ENCODE data around the gene SET. TPM values are rescaled to one million over a fixed set of nuclear protein-coding genes. Genes with fewer than 3 reads are reported as not detected.
"Not testable (repeated sequence)": the region's sequence is repeated elsewhere in the genome, so short reads cannot be mapped to it uniquely, and the experiment has no call there.

The SET gene
- total RNA-seq, result 298 TPM

- peak; percentile 93 for DNase-seq
These were observed at the start of gene SET for GRCh38 chr9:128688501-128689292. Gene SET, plus strand, starts transcription at chr9:128689222. Its CDS starts 361 bp downstream, at chr9:128689583.

- no peak for DNase-seq
These were observed 48.4 kb upstream of the SET start for GRCh38 chr9:128640603-128641002.

DNA sequence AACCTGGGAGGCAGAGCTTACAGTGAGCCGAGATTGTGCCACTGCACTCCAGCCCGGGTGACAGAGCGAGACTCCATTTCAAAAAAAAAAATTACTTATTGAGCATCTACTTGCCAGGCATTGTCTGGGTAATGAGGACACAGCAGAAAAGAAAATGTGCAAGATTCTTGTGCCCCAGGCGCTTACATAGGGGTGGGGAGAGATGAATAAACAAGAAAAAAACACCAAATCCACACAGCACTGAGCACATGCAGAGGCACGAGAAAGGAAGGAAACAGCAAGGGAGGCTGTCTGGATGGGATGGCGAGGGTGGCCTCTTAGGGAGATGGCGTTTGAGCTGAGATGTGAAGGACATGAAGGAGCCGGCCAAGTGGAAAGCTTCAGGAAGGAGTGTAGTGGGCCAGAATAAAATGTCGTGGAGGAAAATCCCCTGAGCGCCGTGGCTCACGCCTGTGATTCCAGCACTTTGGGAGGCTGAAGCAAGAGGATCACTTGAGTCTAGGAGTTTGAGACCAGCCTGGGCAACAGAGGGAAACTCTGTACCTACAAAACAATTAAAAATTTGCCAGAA, 46.3 kb upstream of the SET start:
- DNase-seq, result no peak

DNA sequence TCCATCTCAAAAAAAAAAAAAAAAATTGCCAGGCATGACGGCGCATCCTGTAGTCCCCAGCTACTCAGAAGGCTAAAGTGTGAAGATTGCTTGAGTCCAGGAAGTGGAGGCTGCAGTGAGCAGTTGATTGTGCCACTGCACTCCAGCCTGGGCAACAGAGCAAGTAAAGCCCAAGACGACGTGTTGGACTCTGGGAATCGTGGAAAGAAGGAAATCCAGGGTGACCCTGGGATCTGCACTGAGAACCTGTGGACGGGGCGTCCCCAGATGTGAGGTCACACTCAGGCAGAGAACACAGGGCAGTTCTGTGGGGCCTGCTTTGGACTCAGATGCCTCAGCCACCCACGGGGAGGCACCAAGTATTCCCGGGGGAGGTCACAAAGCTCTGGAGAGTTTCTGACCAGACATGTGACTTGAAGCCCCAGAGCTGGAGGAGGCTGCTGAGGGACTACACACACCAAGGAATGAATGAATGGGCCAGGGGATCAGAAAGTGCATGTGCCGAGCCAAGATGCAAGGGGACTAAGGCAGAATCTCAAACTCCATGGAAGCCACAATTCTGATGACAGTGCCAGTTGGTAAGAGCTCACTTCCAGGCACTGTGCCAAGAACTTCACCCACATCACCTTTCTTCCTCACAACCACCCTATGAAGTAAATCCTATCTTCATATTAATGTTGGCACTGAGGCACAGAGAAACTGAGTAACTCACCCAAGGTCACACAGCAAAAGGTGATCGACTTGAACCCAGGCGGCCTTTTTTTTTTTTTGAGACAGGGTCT, 45.3 kb upstream of the SET start:
- no peak for DNase-seq

DNA sequence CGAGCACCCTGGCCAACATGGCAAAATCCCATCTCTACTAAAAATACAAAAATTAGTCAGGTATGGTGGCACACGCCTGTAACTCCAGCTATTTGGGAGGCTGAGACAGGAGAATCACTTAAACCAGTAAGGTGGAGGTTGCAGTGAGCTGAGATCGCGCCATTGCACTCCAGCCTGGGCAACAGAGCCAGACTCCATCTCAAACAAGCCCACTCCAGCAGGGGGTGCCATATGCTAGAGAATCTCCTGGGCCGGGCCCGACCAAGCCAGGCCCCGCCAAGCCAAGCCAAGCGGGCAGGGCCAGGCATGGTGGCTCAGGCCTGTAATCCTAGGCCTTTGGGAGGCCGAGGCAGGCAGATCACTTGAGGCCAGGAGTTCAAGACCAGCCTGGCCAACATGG, 40.8 kb upstream of the SET start:
- DNase-seq, result not testable (repeated sequence)

- DNase-seq, result no peak
These were observed 37.2 kb upstream of the SET start for GRCh38 chr9:128651798-128652197.

GRCh38 chr9:128653908-128654307, 35.1 kb upstream of the SET start:
- DNase-seq, result no peak

DNA sequence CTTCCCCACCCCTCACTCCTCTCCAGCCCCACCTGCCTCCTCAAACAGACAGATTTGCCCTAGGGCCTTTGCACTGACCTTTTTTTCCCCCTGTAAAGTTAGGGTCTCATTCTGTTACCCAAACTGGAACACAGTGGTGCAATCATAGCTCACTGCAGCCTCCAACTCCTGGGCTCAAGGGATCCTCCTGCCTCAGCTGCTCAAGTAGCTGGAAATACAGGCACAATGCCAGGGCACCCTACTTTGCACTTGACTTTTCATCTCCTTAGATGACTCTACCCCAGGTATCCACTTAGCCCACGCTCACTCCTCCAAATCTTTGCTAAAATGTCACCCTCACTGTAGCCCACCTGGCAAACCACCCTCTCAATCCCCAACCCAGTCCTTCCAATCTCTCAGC, 34.5 kb upstream of the SET start:
- DNase-seq, result no peak

GRCh38 chr9:128656416-128657343, 32.3 kb upstream of the SET start, which contains the start of gene DYNC2I2:
Gene DYNC2I2, minus strand, starts transcription at chr9:128656847. Its CDS starts 121 bp downstream, at chr9:128656726.
- DNase-seq, result peak; percentile 95

GRCh38 chr9:128657344-128657704, 31.7 kb upstream of the SET start:
- DNase-seq, result no peak

- DNase-seq, result no peak
These were observed 31.2 kb upstream of the SET start for GRCh38 chr9:128657796-128658195.

GRCh38 chr9:128666481-128666941, 22.5 kb upstream of the SET start:
- DNase-seq, result not testable (repeated sequence)

- DNase-seq, result no peak
These were observed 19.2 kb upstream of the SET start for GRCh38 chr9:128669786-128670185.

GRCh38 chr9:128675382-128675781, 13.6 kb upstream of the SET start:
- DNase-seq, result no peak

DNA sequence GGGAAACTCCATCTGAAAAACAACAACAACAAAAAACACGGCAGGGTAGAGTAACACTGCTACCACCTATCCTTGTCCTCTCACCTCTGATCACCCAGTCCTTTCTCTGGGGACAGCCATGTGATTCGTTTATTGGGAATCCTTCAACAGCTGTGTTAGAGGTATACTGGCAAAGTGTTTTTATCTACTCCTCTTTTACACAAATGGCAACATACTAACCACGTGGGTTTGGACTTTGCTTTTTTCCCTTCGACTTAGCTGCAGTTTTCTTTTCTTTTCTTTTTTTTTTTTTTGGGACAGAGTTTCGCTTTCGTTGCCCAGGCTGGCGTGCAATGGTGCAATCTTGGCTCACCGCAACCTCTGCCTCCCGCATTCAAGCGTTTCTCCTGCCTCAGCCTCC, 11.2 kb upstream of the SET start:
- no peak for DNase-seq

DNA sequence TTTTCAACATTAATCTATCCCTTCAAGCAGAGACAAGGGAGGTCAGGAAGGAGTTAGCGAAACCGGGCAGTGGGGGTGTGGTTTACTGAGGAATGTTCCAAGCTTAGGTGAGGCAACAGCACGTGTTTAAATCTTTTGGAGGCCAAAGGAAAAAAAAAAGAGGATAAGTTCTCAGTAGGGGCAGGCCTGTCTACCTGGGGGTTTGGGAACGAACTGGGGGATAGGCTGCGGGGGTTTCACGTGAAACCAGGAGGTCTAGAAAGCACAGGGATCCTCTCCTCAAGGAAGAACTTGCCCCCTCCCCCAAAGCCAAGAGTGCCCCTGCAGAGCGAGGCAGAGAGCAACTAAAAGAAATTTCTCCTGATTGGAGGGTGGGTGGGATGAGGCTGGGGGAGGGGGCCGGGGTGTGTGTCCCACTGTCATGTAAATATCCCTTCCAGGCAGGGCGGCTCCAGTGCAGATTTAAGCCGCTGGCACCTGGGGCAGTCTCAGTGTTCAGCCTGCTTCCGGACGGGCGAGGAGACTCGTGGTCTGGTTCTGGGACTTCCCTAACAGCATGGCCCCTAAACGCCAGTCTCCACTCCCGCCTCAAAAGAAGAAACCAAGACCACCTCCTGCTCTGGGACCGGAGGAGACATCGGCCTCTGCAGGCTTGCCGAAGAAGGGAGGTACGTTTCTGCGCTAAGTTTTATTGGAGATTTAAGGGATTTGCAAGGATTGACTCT, 5.5 kb upstream of the SET start:
- DNase-seq, result no peak

- no peak for DNase-seq
These were observed 5.0 kb upstream of the SET start for GRCh38 chr9:128684065-128684324.

DNA sequence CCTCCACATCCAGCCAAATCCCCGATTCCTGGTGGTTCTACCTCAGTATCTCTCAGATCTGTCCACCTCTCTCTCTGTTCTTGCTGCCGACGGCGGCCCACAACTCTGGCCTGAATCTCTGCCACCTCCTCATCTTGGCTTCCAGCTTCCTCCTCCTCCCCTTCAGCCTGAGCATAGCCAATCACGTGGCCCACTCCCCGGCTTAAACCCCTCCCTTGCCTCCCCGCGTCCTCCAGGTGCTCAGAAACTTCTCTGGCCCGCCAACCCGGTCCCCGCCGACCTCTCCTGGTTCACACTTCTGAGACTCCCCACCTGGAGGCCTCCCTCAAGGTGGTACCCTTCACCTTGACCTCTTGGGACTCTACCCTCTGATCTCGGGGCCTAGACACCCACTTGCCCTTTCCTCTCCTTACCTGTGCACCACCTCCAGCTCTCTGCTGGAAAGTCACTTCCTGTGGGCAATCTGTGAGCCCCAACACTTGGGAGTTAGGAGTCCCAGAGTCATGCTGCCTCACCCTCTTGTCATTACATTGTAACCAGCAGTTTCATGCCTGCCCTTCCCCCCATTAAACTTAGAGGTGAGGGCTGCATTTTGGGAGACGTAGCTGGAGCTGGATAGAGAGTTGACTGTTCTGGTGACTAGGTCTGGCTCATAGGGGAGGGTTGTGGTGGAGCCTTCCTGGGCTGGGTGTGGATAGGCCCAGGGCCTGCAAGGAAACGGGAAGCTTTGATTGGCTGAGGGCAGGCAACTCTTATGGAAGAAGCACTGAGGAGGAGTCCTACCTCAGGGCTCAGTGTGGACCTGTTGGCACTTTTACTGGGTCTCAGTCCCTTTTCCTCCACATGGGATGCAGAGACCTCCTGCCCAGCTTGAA, 4.5 kb upstream of the SET start:
- peak; percentile 33 for DNase-seq

- no peak for DNase-seq
These were observed 3.2 kb upstream of the SET start for GRCh38 chr9:128685636-128686489.

DNA sequence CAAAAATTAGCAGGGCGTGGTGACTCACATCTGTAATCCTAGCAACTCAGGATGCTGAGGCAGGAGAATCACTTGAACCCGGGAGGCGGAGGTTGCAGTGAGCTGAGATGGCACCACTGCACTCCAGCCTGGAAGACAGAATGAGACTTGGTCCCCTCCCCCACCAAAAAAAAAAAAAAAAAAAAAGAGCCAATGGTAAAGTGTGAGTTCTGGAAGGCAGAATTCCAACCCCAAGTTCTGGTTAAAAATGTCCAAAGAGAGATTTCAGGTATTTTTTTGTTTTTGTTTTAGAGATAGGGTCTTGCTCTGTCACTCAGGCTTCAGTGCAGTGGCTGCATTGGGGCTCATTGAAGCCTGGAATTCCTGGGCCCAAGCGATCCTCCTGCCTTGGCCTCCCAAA, 1.6 kb upstream of the SET start:
- DNase-seq, result no peak
